Mucosa of descending colon (tissue), 3 donors: Measurements from ENCODE around the gene DCAF10. TPM values are rescaled to one million over a fixed set of nuclear protein-coding genes. Genes with fewer than 3 reads are reported as not detected.

ENCODE experiments used
- ATAC-seq: fragments of 200-7000 bp; cut with Tn5 transposase; one replicate; pipeline ENCODE4 v1.9.1; 2020; ENCODE audit warnings: mild to moderate bottlenecking, moderate library complexity
- DNase-seq, 3 donors: peaks; one replicate each; pipeline ENCODE4 v3.0.0-alpha.2; 2020
- H3K36me3 ChIP-seq: fragments of 200-600 bp; one replicate; pipeline ENCODE4 v1.8.0; 2021; ENCODE audit warnings: low read depth, mild to moderate bottlenecking
- H3K4me1 ChIP-seq: fragments of 200-600 bp; one replicate; pipeline ENCODE4 v1.8.0; 2021; ENCODE audit warnings: low read depth, mild to moderate bottlenecking
- H3K4me3 ChIP-seq: fragments of 200-600 bp; one replicate; pipeline ENCODE4 v1.8.0; 2021; ENCODE audit warnings: mild to moderate bottlenecking
- H3K9me3 ChIP-seq: fragments of 200-600 bp; one replicate; pipeline ENCODE4 v1.8.0; 2021; ENCODE audit warnings: mild to moderate bottlenecking
- CTCF ChIP-seq: fragments of 200-600 bp; IDR thresholded peaks from one replicate; pipeline ENCODE4 v1.8.0; 2022; ENCODE audit warnings: antibody characterized with exemption, mild to moderate bottlenecking
- intact Hi-C, 2 donors: fragments of 100-400 bp; cut with DNase I in 1 of 2; cut with micrococcal nuclease in 1 of 2; formaldehyde crosslinking; loops; one replicate each; pipeline versions ENCODE4 v1.11.0 to v1.11.1; 2022; cut with DNase I, micrococcal nuclease
- total RNA-seq, 3 donors: library from RNA; stranded (reverse); fragmentation: NEBNext Ultra II Directional in 2 of 3; extraction: Animal tissue kit (Norgen Biotek cat#: 25700) in 2 of 3; gene quantifications; one replicate each; pipeline versions ENCODE4 v1.2.1 to v1.2.4, GENCODE V29; 2021 to 2023
- donor health status: DM: no; HTN: no; CAD: no; lungs with moderate emphysema.
- donor health status: DM: no; HTN: no; CAD: no.
- donor health status: DM: no; HTN: yes; CAD: no.

The DCAF10 gene
- total RNA-seq, 3 donors from 2014 or later, result 18.5 to 37.8 (median 26.6) TPM

- intact Hi-C loops, result no loop called here
- no peak overlapping the region for H3K4me3 ChIP-seq
- no peak for ATAC-seq
- H3K36me3 ChIP-seq, result no peaks in the 10 kb centered on the region
- no peak for DNase-seq
- no peaks in the 10 kb centered on the region for H3K9me3 ChIP-seq
- TF ChIP-seq CTCF, result no peak
- no peaks in the 10 kb centered on the region for H3K4me1 ChIP-seq
Observed at GRCh38 chr9:37835821-37836220, 35.2 kb downstream of the DCAF10 start.

GRCh38 chr9:37836386-37836785 lies 35.8 kb downstream of the DCAF10 start:
- intact Hi-C loops, result no loop called here
- Histone ChIP-seq H3K9me3 (no peaks in the 10 kb centered on the region), H3K4me3 (no peak overlapping the region), H3K4me1 (no peaks in the 10 kb centered on the region), H3K36me3 (no peaks in the 10 kb centered on the region)
- ATAC-seq (no peak), DNase-seq (no peak)
- no peak for TF ChIP-seq CTCF

GRCh38 chr9:37839496-37840461 lies 39.2 kb downstream of the DCAF10 start:
- Histone ChIP-seq H3K9me3 (no peaks in the 10 kb centered on the region), H3K36me3 (no peaks in the 10 kb centered on the region), H3K4me3 (no peak overlapping the region), H3K4me1 (no peaks in the 10 kb centered on the region)
- ATAC-seq (no peak), DNase-seq (no peak)
- TF ChIP-seq CTCF, result no peak
- intact Hi-C loops, result no loop called here

GRCh38 chr9:37840560-37841194 lies 40.1 kb downstream of the DCAF10 start:
- H3K36me3 ChIP-seq, result no peaks in the 10 kb centered on the region
- no peaks in the 10 kb centered on the region for H3K4me1 ChIP-seq
- ATAC-seq (no peak), DNase-seq (no peak)
- intact Hi-C loops, result no loop called here
- H3K4me3 ChIP-seq, result no peak overlapping the region
- no peak for TF ChIP-seq CTCF
- H3K9me3 ChIP-seq, result no peaks in the 10 kb centered on the region

- no peak for TF ChIP-seq CTCF
- intact Hi-C loops, result no loop called here
- Histone ChIP-seq H3K9me3 (no peaks in the 10 kb centered on the region), H3K4me3 (no peak overlapping the region), H3K36me3 (no peaks in the 10 kb centered on the region), H3K4me1 (no peaks in the 10 kb centered on the region)
- DNase-seq, result no peak
- no peak for ATAC-seq
Observed at GRCh38 chr9:37852222-37852621, 51.6 kb downstream of the DCAF10 start.
